Hepatocyte (in vitro differentiated cells): Measurements from ENCODE around the gene FAM89B. TPM values are rescaled to one million over a fixed set of nuclear protein-coding genes. Genes with fewer than 3 reads are reported as not detected.

Experiments used
- DNase-seq: peaks from one replicate; pipeline ENCODE4 v3.0.0-alpha.2; 2016; ENCODE audit warnings: low spot score
- H2AFZ ChIP-seq: fragments of 200-600 bp; sonication (generic); 2 replicates; pipeline ENCODE4 v1.6.0; 2016; ENCODE audit warnings: antibody characterized with exemption, mild to moderate bottlenecking
- H3K27ac ChIP-seq: fragments of 200-600 bp; sonication (generic); 2 replicates; pipeline ENCODE4 v1.5.1; 2016; ENCODE audit warnings: mild to moderate bottlenecking
- H3K27me3 ChIP-seq: fragments of 200-600 bp; sonication (generic); 2 replicates; pipeline ENCODE4 v1.6.1; 2016
- H3K36me3 ChIP-seq: fragments of 200-600 bp; sonication (generic); replicated peaks from 2 replicates; pipeline ENCODE4 v1.5.1; 2016; ENCODE audit warnings: low read depth; ENCODE audit not compliant: insufficient read depth
- H3K4me1 ChIP-seq: fragments of 200-600 bp; sonication (generic); 2 replicates; pipeline ENCODE4 v1.5.1; 2016; ENCODE audit warnings: mild to moderate bottlenecking, moderate library complexity; ENCODE audit not compliant: insufficient read depth
- H3K4me2 ChIP-seq: fragments of 200-600 bp; sonication (generic); 2 replicates; pipeline ENCODE4 v1.6.0; 2016
- H3K4me3 ChIP-seq: fragments of 200-600 bp; sonication (generic); 2 replicates; pipeline ENCODE4 v1.5.1; 2016; ENCODE audit warnings: mild to moderate bottlenecking
- H3K79me2 ChIP-seq: fragments of 200-600 bp; sonication (generic); 2 replicates; pipeline ENCODE4 v1.6.0; 2017; ENCODE audit warnings: mild to moderate bottlenecking
- H3K9me2 ChIP-seq: fragments of 200-600 bp; sonication (generic); replicated peaks from 2 replicates; pipeline ENCODE4 v1.6.0; 2017; ENCODE audit warnings: mild to moderate bottlenecking; ENCODE audit not compliant: insufficient read depth
- H3K9me3 ChIP-seq: fragments of 200-600 bp; sonication (generic); 2 replicates; pipeline ENCODE4 v1.5.1; 2016; ENCODE audit warnings: low read depth, mild to moderate bottlenecking
- H4K20me1 ChIP-seq: fragments of 200-600 bp; sonication (generic); 2 replicates; pipeline ENCODE4 v1.6.0; 2016; ENCODE audit warnings: mild to moderate bottlenecking; ENCODE audit not compliant: insufficient read depth, poor library complexity, severe bottlenecking
- EZH2 ChIP-seq: fragments of 200-600 bp; sonication (generic); IDR thresholded peaks from 2 replicates; pipeline ENCODE4 v1.6.1; 2016; ENCODE audit warnings: antibody characterized with exemption, mild to moderate bottlenecking, borderline replicate concordance
- EZH2phosphoT487 ChIP-seq: fragments of 200-600 bp; sonication (generic); IDR thresholded peaks from one replicate; pipeline ENCODE4 v1.6.1; 2018; ENCODE audit warnings: antibody characterized with exemption, mild to moderate bottlenecking, low read depth, moderate library complexity; ENCODE audit not compliant: unreplicated experiment, severe bottlenecking
- WGBS: methylation state at CpG from one replicate; pipeline ENCODE4 v1.1.6; 2016; ENCODE audit warnings: low lambda C conversion rate; ENCODE audit errors: missing lambda C conversion rate; 5-methylcytosine and 5-hydroxymethylcytosine counted together
- polyA plus RNA-seq: library from polyadenylated mRNA; unstranded; fragments of >200 nt; fragmentation: Nextera tagmentation; extraction: Ambion mirVana; gene quantifications from 2 replicates; pipeline ENCODE4 v1.2.1, GENCODE V29; 2016
- total RNA-seq: library from RNA; depleted of rRNA; stranded (reverse); fragments of >200 nt; gene quantifications from 2 replicates; pipeline ENCODE4 v1.2.3, GENCODE V29; 2014
- TF ChIP-seq, protein P1 (sequence below): fragments of 200-600 bp; sonication (generic); IDR thresholded peaks from 2 replicates; pipeline ENCODE4 v1.5.1; 2016; ENCODE audit warnings: antibody characterized with exemption, mild to moderate bottlenecking; ENCODE audit not compliant: poor library complexity

Gene FAM89B
- total and polyA plus RNA-seq, 2 experiments from 2014 or later: 34.1 to 112 TPM

DNA sequence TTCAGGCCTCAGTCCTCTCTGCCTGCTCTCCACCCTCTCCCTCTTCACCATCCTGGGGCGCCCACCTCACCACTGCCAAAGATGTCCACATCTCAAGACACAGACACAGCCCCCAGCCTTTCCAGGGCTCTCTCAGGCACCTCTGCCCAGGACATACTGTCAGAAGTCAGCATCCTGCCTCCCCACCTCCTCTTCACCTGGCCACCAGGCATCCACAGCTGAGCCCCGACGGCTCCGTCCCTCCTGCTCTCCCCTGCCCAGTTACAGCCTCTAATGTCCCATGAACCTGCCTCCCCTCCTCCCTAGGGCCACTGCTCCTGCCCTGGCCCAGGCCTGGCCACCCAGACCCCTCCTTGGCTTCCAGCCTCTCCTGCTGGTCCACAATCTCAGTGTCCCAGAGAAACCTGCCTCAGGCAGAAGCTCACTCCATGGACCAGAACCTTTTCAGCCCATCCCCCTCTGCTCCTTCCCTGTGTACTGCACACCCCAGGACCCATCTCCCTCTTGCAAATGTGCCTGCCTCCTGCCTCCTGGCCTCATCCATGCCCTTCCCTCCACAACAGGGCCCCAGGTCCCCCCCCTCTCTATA, 17.4 kb upstream of the FAM89B start:
- H3K79me2 ChIP-seq: peaks cover 29% of the 10 kb centered on the region
- H3K4me2 ChIP-seq: peak overlapping the region; percentile 96
- H3K27me3 ChIP-seq: no peaks in the 10 kb centered on the region
- H3K27ac ChIP-seq: no peak overlapping the region
- H4K20me1 ChIP-seq: no peaks in the 10 kb centered on the region
- H3K9me3 ChIP-seq: no peaks in the 10 kb centered on the region
- H3K4me1 ChIP-seq: peaks cover 46% of the 10 kb centered on the region
- TF ChIP-seq EZH2: no peak
- TF ChIP-seq, protein P1, sequence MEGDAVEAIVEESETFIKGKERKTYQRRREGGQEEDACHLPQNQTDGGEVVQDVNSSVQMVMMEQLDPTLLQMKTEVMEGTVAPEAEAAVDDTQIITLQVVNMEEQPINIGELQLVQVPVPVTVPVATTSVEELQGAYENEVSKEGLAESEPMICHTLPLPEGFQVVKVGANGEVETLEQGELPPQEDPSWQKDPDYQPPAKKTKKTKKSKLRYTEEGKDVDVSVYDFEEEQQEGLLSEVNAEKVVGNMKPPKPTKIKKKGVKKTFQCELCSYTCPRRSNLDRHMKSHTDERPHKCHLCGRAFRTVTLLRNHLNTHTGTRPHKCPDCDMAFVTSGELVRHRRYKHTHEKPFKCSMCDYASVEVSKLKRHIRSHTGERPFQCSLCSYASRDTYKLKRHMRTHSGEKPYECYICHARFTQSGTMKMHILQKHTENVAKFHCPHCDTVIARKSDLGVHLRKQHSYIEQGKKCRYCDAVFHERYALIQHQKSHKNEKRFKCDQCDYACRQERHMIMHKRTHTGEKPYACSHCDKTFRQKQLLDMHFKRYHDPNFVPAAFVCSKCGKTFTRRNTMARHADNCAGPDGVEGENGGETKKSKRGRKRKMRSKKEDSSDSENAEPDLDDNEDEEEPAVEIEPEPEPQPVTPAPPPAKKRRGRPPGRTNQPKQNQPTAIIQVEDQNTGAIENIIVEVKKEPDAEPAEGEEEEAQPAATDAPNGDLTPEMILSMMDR: no peak
- no peak for TF ChIP-seq EZH2phosphoT487
- H2AFZ ChIP-seq: no peak overlapping the region
- WGBS: 95% methylated on average over 4 of the region's 4 CpGs
- no peaks in the 10 kb centered on the region for H3K36me3 ChIP-seq
- DNase-seq: no peak
- H3K4me3 ChIP-seq: no peak overlapping the region
- no peaks in the 10 kb centered on the region for H3K9me2 ChIP-seq

DNA sequence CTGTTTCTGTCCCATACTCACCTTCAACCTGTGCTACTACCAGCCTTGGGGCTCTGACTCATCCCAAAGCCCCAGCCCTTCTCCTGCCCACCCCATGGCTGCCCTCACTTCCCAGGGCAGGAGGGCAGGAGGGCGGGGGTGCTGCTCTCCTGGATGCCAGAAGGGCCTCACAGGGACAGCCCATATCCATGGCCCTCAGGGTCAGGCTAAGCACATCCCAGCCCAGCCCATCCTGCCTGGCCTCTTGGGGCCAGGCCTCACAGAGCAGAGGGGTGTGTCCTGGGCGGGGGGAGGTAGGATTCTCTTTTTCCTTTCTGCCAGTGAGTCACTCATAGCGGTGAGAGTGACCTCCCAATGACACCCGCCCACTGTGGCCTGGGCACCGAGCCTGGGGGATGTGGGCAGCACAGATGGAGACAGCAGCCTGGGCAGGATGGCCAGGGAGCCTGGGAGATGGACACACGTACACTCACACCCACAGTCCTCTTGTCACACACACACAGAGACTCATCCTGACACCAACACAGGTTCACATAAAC, 16.6 kb upstream of the FAM89B start:
- Histone ChIP-seq H3K27me3 (no peaks in the 10 kb centered on the region), H3K4me2 (peak overlapping the region; percentile 96), H3K79me2 (peaks cover 29% of the 10 kb centered on the region), H3K4me3 (no peak overlapping the region), H3K36me3 (no peaks in the 10 kb centered on the region), H3K9me2 (no peaks in the 10 kb centered on the region), H4K20me1 (no peaks in the 10 kb centered on the region), H2AFZ (no peak overlapping the region), H3K4me1 (peaks cover 55% of the 10 kb centered on the region), H3K9me3 (no peaks in the 10 kb centered on the region), H3K27ac (peak overlapping the region; percentile 98)
- TF ChIP-seq EZH2phosphoT487 (no peak), EZH2 (no peak)
- TF ChIP-seq, protein P1: no peak
- 56% methylated on average over 6 of the region's 6 CpGs for WGBS
- peak; percentile 80 for DNase-seq

DNA sequence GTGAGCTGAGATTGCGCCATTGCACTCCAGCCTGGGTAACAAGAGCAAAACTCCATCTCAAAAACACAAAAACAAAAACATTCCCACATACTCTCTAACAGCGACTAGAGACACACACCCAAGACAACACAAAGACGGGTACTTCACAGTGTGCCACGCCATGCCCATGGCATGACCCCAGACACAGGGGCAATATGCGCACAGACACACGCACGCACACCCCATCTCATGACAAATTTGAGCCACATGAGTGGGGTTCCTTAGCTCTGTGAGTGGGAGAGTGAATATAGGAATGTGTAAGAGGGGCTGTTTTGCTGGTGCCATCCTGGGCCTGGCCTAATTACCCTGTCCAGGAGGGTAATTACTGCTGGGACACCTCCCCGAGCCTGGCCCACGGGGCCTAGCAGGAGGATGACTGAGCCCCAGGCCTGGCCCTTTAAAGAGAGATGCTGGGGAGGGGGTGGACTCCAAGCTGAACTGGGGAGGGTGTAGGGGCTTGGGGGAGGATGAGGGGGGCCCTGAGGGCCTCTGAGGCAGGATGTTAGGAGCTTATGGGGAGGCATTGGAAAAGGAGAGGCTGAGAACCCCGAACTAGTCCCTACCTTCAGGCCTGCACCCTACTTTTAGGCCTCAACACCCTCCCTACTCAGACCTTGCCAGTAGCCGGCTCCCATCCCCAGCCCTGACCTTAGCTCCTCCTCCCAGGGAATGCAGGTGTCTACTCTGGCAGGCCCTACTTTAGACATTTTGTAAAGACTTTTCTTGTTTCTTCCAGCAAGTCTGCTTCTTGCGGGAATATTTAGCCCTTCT, 15.7 kb upstream of the FAM89B start:
- DNase-seq: no peak
- H3K4me2 ChIP-seq: peak overlapping the region; percentile 96
- peaks cover 29% of the 10 kb centered on the region for H3K79me2 ChIP-seq
- H4K20me1 ChIP-seq: no peaks in the 10 kb centered on the region
- WGBS: 79% methylated on average over 11 of the region's 12 CpGs
- no peaks in the 10 kb centered on the region for H3K9me3 ChIP-seq
- TF ChIP-seq EZH2 (no peak), EZH2phosphoT487 (no peak)
- TF ChIP-seq, protein P1: no peak
- H3K27me3 ChIP-seq: no peaks in the 10 kb centered on the region
- H3K9me2 ChIP-seq: no peaks in the 10 kb centered on the region
- peaks cover 59% of the 10 kb centered on the region for H3K4me1 ChIP-seq
- H3K4me3 ChIP-seq: peak overlapping the region; percentile 60
- peak overlapping the region; percentile 98 for H3K27ac ChIP-seq
- H3K36me3 ChIP-seq: no peaks in the 10 kb centered on the region
- peak overlapping the region; percentile 36 for H2AFZ ChIP-seq
